WI38 (cell line): ENCODE measurements around the gene ZC3H18.
"Not testable (repeated sequence)": the region's sequence is repeated elsewhere in the genome, so short reads cannot be mapped to it uniquely, and the experiment has no call there.

Source experiments
- H3K4me3 ChIP-seq: 2 replicates; pipeline ENCODE4 v1.5.1; 2011; ENCODE audit warnings: low read depth, mild to moderate bottlenecking, control low read depth, low read length
- TF ChIP-seq, protein P1 (sequence below): IDR thresholded peaks from 2 replicates; pipeline ENCODE4 v1.5.1; 2012; ENCODE audit warnings: low read depth, mild to moderate bottlenecking, control low read depth, low read length

The ZC3H18 gene

DNA sequence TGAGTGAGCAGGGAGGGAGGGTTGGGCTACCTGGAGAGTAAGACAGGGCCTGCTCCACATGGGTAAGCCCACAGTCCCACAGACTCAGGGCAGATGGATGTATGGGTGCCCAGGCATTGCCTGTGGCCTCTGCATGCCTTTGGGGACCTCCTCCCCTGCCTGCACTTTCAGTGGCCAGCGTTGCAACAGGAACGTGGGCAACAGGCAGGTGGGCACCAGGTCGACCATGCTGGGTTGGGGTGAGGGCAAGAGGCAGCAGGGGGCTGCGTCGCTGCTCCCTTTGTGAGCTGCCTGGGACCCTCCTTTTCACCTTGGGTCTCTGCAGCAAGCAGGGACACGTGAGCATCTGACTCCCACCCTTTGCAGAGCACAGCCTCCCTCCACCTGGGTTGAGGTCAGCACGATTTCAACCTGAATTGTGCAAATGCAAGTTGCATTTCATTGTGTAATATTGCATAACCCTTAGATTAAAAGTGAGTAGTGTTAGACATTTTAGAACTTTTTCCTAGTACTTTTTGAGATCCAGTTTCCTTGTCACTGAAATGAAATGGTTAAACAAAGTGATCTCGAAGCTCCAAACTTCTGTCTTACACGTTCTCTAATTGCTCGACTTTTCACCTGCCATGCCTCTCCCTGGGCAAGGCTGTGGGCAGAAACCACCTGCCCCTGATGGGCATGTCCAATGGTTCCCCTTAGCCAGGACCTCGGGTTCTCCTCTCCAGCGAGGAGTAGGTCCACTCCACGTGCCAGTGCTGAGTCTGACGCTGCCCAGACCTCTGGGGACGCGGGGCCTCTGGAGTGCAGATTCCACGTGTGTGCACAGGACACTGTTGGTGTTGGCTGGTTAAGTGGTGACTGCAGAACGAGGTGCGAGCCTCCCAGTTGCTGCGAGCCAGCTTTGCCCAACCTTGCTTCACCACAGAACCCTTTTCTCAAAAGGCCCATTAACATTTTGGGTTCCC, 35.3 kb downstream of the ZC3H18 start:
- TF ChIP-seq, protein P1, sequence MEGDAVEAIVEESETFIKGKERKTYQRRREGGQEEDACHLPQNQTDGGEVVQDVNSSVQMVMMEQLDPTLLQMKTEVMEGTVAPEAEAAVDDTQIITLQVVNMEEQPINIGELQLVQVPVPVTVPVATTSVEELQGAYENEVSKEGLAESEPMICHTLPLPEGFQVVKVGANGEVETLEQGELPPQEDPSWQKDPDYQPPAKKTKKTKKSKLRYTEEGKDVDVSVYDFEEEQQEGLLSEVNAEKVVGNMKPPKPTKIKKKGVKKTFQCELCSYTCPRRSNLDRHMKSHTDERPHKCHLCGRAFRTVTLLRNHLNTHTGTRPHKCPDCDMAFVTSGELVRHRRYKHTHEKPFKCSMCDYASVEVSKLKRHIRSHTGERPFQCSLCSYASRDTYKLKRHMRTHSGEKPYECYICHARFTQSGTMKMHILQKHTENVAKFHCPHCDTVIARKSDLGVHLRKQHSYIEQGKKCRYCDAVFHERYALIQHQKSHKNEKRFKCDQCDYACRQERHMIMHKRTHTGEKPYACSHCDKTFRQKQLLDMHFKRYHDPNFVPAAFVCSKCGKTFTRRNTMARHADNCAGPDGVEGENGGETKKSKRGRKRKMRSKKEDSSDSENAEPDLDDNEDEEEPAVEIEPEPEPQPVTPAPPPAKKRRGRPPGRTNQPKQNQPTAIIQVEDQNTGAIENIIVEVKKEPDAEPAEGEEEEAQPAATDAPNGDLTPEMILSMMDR, result no peak
- no peak overlapping the region for H3K4me3 ChIP-seq

- TF ChIP-seq, protein P1, result no peak
Observed at GRCh38 chr16:88606148-88606757, 36.0 kb downstream of the ZC3H18 start.

DNA sequence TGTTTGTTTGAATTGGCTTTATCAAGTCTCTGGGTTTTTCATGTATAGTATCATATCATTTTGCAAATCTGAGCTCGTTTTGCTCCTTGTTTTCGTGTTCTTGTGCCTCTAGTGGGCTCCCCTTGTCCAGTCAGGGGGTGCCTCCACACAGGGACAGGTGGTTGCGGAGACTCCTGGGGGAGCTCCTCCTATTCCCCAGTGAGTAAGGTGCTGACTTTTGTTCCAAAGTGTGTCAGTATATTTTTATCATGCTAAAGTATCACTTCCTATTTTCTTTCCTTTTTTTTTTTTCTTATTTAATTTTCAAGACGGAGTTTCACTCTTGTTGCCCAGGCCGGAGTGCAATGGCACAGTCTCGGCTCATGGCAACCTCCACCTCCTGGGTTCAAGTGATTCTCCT, 37.9 kb downstream of the ZC3H18 start:
- H3K4me3 ChIP-seq, result no peak overlapping the region
- TF ChIP-seq, protein P1, result no peak

More at GRCh38 chr16:88606148-88606757, 36.0 kb downstream of the ZC3H18 start:
- no peak overlapping the region for H3K4me3 ChIP-seq

DNA sequence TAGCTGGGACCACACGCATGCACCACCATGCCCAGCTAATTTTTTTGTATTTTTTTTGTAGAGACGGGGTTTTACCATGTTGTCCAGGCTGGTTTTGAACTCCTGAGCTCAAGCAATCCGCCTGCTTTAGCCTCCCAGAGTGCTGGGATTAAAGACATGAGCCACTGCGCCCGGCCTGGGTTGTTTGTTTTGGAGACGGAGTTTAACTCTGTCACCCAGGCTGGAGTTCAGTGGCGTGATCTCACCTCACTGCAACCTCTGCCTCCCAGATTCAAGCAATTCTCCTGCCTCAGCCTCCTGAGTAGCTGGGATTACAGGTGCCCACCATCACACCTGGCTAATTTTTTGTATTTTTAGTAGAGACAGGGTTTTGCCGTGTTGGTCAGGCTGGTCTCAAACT, 39.2 kb downstream of the ZC3H18 start:
- H3K4me3 ChIP-seq, result not testable (repeated sequence)

DNA sequence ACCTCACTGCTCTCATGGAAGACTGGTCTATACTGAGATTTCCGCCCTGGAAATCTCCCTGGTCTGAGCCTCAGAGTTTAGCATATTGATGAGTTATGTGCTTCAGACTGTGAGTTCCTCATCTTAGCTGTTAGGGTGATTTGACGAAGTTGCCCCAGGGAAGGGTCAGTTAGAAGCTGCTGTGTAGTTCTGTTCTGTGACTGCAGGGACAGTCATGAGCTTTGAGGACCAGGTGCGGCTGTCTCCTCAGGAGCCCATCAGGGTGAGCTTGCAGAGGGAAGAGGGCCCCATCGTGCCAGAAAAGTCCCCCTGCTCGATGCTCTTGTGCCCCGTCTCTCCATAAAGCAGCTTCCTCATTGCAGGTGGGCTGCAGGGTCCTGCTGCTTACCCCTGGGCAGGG, 39.9 kb downstream of the ZC3H18 start:
- TF ChIP-seq, protein P1, result no peak
- H3K4me3 ChIP-seq, result no peak overlapping the region

DNA sequence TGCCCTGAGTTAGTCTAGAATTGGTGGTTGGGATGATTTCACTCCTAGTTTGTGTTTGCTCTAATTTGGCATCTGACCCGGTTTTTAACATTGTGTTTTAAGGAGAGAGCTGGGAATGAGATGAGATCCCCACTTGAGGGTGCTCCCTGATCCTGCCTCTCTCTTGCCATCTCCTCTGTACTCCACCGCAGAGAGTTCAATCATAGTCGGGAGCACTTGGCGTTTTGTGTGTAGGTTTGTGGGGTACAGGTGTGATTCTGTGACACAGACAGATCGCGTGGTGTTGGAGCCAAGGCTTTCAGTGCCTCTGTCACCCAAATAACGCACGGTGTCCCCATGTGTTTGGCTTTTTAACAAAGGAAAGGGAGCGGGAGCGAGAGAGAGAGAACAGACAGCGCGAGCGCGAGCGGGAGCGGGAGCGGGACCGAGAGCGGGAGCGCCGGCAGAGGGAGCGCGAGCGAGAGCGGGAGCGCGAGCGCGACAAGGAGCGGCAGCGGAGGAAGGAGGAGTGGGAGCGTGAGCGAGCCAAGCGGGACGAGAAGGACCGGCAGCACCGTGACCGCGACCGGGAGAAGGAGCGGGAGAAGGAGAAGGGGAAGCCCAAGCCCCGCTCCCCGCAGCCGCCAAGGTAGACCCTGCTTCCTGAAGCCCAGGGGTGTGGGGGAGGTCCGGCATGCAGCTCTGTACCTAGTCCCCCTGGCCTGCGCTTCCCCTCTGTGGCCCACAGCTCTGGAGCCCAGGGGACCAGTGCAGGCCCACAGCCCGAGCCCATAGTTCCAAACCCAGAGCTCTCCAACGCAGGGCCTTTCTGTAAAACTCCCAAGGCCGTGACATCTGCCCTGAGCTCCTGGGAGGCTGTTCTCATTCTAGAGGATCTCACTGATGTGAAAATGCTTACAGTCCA, 41.0 kb downstream of the ZC3H18 start:
- H3K4me3 ChIP-seq, result no peak overlapping the region
- TF ChIP-seq, protein P1, result no peak

DNA sequence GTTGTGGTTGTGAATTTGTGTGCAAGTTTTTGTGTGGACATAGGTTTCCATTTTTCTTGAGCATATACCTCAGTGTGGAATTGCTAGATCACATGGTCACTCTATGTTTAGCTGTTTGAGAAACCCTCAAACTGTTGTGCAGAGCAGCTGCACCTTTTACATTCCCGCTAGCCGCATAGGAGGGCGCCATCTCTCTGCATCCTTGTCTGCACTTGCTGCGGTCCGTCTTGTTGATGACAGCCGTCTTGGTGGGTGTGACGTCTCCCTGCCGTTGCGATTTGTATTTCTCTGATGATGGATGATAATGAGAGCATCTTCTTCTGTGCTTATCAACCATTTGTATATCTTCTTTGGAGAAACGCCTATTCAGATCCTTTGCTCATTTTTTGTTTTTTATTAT, 43.1 kb downstream of the ZC3H18 start:
- TF ChIP-seq, protein P1, result no peak
- no peak overlapping the region for H3K4me3 ChIP-seq
